SKM-1 (cell line): ENCODE results near the gene MEIS1.

Experiments
- DNase-seq: peaks from one replicate; lab custom pipeline; 2025; ENCODE audit not compliant: unreplicated experiment; lab: John Stamatoyannopoulos, UW

Gene MEIS1

GRCh38 chr2:66506265-66506664 lies 71.3 kb downstream of the MEIS1 start:
- no peak for DNase-seq

GRCh38 chr2:66507673-66508201 lies 72.8 kb downstream of the MEIS1 start:
- DNase-seq = no peak

- DNase-seq = no peak
These were observed 73.7 kb downstream of the MEIS1 start for GRCh38 chr2:66508484-66509071.

- DNase-seq = no peak
These were observed 74.4 kb downstream of the MEIS1 start for GRCh38 chr2:66509326-66509811.

- DNase-seq = no peak
These were observed 77.7 kb downstream of the MEIS1 start for GRCh38 chr2:66512626-66513025.

- DNase-seq = no peak
These were observed 80.8 kb downstream of the MEIS1 start for GRCh38 chr2:66515743-66516142.

- no peak for DNase-seq
These were observed 81.6 kb downstream of the MEIS1 start for GRCh38 chr2:66516499-66516898.

- no peak for DNase-seq
These were observed 82.8 kb downstream of the MEIS1 start for GRCh38 chr2:66517772-66518171.

GRCh38 chr2:66519264-66519843 lies 84.4 kb downstream of the MEIS1 start:
- DNase-seq = no peak

- no peak for DNase-seq
These were observed 86.5 kb downstream of the MEIS1 start for GRCh38 chr2:66521291-66521922.

GRCh38 chr2:66522611-66523376 lies 87.9 kb downstream of the MEIS1 start:
- no peak for DNase-seq

GRCh38 chr2:66523377-66523969 lies 88.5 kb downstream of the MEIS1 start:
- no peak for DNase-seq

- DNase-seq = no peak
These were observed 89.1 kb downstream of the MEIS1 start for GRCh38 chr2:66523990-66524389.

GRCh38 chr2:66525606-66526005 lies 90.7 kb downstream of the MEIS1 start:
- no peak for DNase-seq

GRCh38 chr2:66526180-66526579 lies 91.3 kb downstream of the MEIS1 start:
- no peak for DNase-seq

- no peak for DNase-seq
These were observed 94.2 kb downstream of the MEIS1 start for GRCh38 chr2:66528974-66529724.

GRCh38 chr2:66530651-66531050 lies 95.7 kb downstream of the MEIS1 start:
- DNase-seq = no peak

GRCh38 chr2:66531155-66531554 lies 96.2 kb downstream of the MEIS1 start:
- DNase-seq = no peak

- no peak for DNase-seq
These were observed 96.6 kb downstream of the MEIS1 start for GRCh38 chr2:66531567-66531966.
